ENCODE results near the gene ULK4.
A peak's percentile ranks its signal among the peaks of the same experiment; 100 is the strongest.

Gene ULK4

GRCh38 chr3:41742121-41742520 lies 219.8 kb downstream of the ULK4 start:
- H3K4me3 ChIP-seq (ENCODE audit: low read depth, low read length): no peak overlapping the region
- DNase-seq: no peak
- no peaks in the 10 kb centered on the region for H3K27me3 ChIP-seq (replicated peaks)
- H3K36me3 ChIP-seq (replicated peaks): no peaks in the 10 kb centered on the region
- in situ Hi-C loops (cut with HindIII; ENCODE audit: low pct_ligation_motif_present, low sequenced_read_pairs): no loop called here
- no peak overlapping the region for H3K27ac ChIP-seq
- no peak for TF ChIP-seq CTCF (IDR thresholded peaks at IDR 0.05; ENCODE audit: low read depth, low read length, missing control alignments)

GRCh38 chr3:41740374-41740886 lies 221.5 kb downstream of the ULK4 start:
- Histone ChIP-seq H3K27ac (no peak overlapping the region), H3K36me3 (replicated peaks) (no peaks in the 10 kb centered on the region), H3K27me3 (replicated peaks) (no peaks in the 10 kb centered on the region), H3K4me3 (ENCODE audit: low read depth, low read length) (no peak overlapping the region)
- in situ Hi-C loops (cut with HindIII; ENCODE audit: low pct_ligation_motif_present, low sequenced_read_pairs): no loop called here
- DNase-seq: no peak
- TF ChIP-seq CTCF (IDR thresholded peaks at IDR 0.05; ENCODE audit: low read depth, low read length, missing control alignments): no peak

- H3K27ac ChIP-seq: no peak overlapping the region
- no peak for TF ChIP-seq CTCF (IDR thresholded peaks at IDR 0.05; ENCODE audit: low read depth, low read length, missing control alignments)
- in situ Hi-C loops (cut with HindIII; ENCODE audit: low pct_ligation_motif_present, low sequenced_read_pairs): no loop called here
- DNase-seq: peak; percentile 48
- H3K4me3 ChIP-seq (ENCODE audit: low read depth, low read length): no peak overlapping the region
- no peaks in the 10 kb centered on the region for H3K36me3 ChIP-seq (replicated peaks)
- no peaks in the 10 kb centered on the region for H3K27me3 ChIP-seq (replicated peaks)
These were observed 235.0 kb downstream of the ULK4 start for GRCh38 chr3:41726891-41727290.

- Histone ChIP-seq H3K36me3 (replicated peaks) (no peaks in the 10 kb centered on the region), H3K27ac (no peak overlapping the region), H3K4me3 (ENCODE audit: low read depth, low read length) (no peak overlapping the region), H3K27me3 (replicated peaks) (no peaks in the 10 kb centered on the region)
- no peak for DNase-seq
- in situ Hi-C loops (cut with HindIII; ENCODE audit: low pct_ligation_motif_present, low sequenced_read_pairs): no loop called here
- no peak for TF ChIP-seq CTCF (IDR thresholded peaks at IDR 0.05; ENCODE audit: low read depth, low read length, missing control alignments)
These were observed 244.3 kb downstream of the ULK4 start for GRCh38 chr3:41717641-41718040.

- in situ Hi-C loops (cut with HindIII; ENCODE audit: low pct_ligation_motif_present, low sequenced_read_pairs): no loop called here
- no peak overlapping the region for H3K4me3 ChIP-seq (ENCODE audit: low read depth, low read length)
- no peak for DNase-seq
- TF ChIP-seq CTCF (IDR thresholded peaks at IDR 0.05; ENCODE audit: low read depth, low read length, missing control alignments): peak; percentile 38
- no peaks in the 10 kb centered on the region for H3K27me3 ChIP-seq (replicated peaks)
- H3K36me3 ChIP-seq (replicated peaks): no peaks in the 10 kb centered on the region
- no peak overlapping the region for H3K27ac ChIP-seq
These were observed 245.4 kb downstream of the ULK4 start for GRCh38 chr3:41716471-41716870.

GRCh38 chr3:41715376-41715775 lies 246.5 kb downstream of the ULK4 start:
- Histone ChIP-seq H3K27me3 (replicated peaks) (no peaks in the 10 kb centered on the region), H3K36me3 (replicated peaks) (no peaks in the 10 kb centered on the region), H3K4me3 (ENCODE audit: low read depth, low read length) (no peak overlapping the region), H3K27ac (no peak overlapping the region)
- TF ChIP-seq CTCF (IDR thresholded peaks at IDR 0.05; ENCODE audit: low read depth, low read length, missing control alignments): no peak
- in situ Hi-C loops (cut with HindIII; ENCODE audit: low pct_ligation_motif_present, low sequenced_read_pairs): no loop called here
- DNase-seq: no peak

Measured in brain microvascular endothelial cell (primary cell).